Caco-2 (cell line): Measurements from ENCODE around the gene SP2. TPM values are rescaled to one million over a fixed set of nuclear protein-coding genes. Genes with fewer than 3 reads are reported as not detected.

Experiments
- BruUV-seq: library from RNA; stranded (reverse); fragments of 400-500 nt; replicated peaks from 2 replicates; lab custom pipeline; 2021; lab: Mats Ljungman, UMichigan
- CTCF ChIA-PET: fragments of 300-600 bp; sonication (Branson Sonifier 250); formaldehyde crosslinking; loops from one replicate; lab custom pipeline; 2022; ENCODE audit warnings: antibody characterized with exemption; lab: Charles Lee
- POLR2A ChIA-PET: fragments of 300-600 bp; sonication (Branson Sonifier 250); formaldehyde crosslinking; loops from one replicate; lab custom pipeline; 2022; ENCODE audit warnings: antibody characterized with exemption; lab: Charles Lee
- DNase-seq, 2 experiments: peaks; one replicate each; pipeline versions ENCODE4 v3.0.0 to v3.0.0-alpha.2; 2020 to 2022
- H3K27me3 ChIP-seq: replicated peaks from 2 replicates; pipeline ENCODE4 v1.6.0; 2011; ENCODE audit warnings: low read length; ENCODE audit not compliant: control insufficient read depth, insufficient read depth
- H3K36me3 ChIP-seq: 2 replicates; pipeline ENCODE4 v1.5.1; 2011; ENCODE audit warnings: low read length; ENCODE audit not compliant: control insufficient read depth, insufficient read depth
- H3K4me1 ChIP-seq: fragments of 250-450 bp; sonication (Bioruptor Pico); 2 replicates; pipeline ENCODE4 v1.5.1; 2020; ENCODE audit warnings: mild to moderate bottlenecking
- H3K4me3 ChIP-seq: 2 replicates; pipeline ENCODE4 v1.5.1; 2011; ENCODE audit warnings: low read depth, mild to moderate bottlenecking, control low read depth, low read length
- H3K9me3 ChIP-seq: fragments of 250-450 bp; sonication (Bioruptor Pico); 2 replicates; pipeline ENCODE4 v1.5.1; 2020; ENCODE audit warnings: mild to moderate bottlenecking, moderate library complexity
- H3K27ac Mint-ChIP-seq: one replicate; pipeline ENCODE4 v1.8.0; 2022; ENCODE audit warnings: mixed read lengths; ENCODE audit not compliant: unreplicated experiment
- H3K27me3 Mint-ChIP-seq: one replicate; pipeline ENCODE4 v1.8.0; 2022; ENCODE audit warnings: mixed read lengths; ENCODE audit not compliant: insufficient read depth, unreplicated experiment
- H3K36me3 Mint-ChIP-seq: one replicate; pipeline ENCODE4 v1.8.0; 2022; ENCODE audit warnings: mild to moderate bottlenecking, mixed read lengths; ENCODE audit not compliant: insufficient read depth, unreplicated experiment
- H3K4me1 Mint-ChIP-seq: one replicate; pipeline ENCODE4 v1.8.0; 2022; ENCODE audit warnings: low read depth, mixed read lengths; ENCODE audit not compliant: unreplicated experiment
- H3K4me3 Mint-ChIP-seq: one replicate; pipeline ENCODE4 v1.8.0; 2022; ENCODE audit warnings: mild to moderate bottlenecking, moderate library complexity, mixed read lengths; ENCODE audit not compliant: unreplicated experiment
- H3K9me3 Mint-ChIP-seq: one replicate; pipeline ENCODE4 v1.8.0; 2022; ENCODE audit warnings: mixed read lengths; ENCODE audit not compliant: unreplicated experiment
- CTCF ChIP-seq, 2 experiments: fragments of 200-600 bp in 1 of 2; IDR thresholded peaks; 1 replicate in 1 of 2; 2 replicates in 1 of 2; pipeline versions ENCODE4 v1.5.1 to v1.8.0; 2011 to 2022; ENCODE audit warnings: antibody characterized with exemption in 1 of 2, control low read depth in 1 of 2, inconsistent platforms in 1 of 2, low read depth in 1 of 2, low read length in 1 of 2, mild to moderate bottlenecking in 1 of 2, moderate library complexity in 1 of 2; ENCODE audit not compliant: insufficient read depth in 1 of 2, severe bottlenecking in 1 of 2, unreplicated experiment in 1 of 2
- intact Hi-C: fragments of 100-400 bp; cut with micrococcal nuclease; formaldehyde crosslinking; loops from one replicate; pipeline ENCODE4 v1.10.0; 2022; ENCODE audit not compliant: unreplicated experiment
- total RNA-seq: library from RNA; stranded (reverse); gene quantifications from 2 replicates; pipeline ENCODE4 v1.2.3, GENCODE V29; 2022

Gene SP2
- total RNA-seq, 1 experiment from 2014 or later: 25.2 TPM

DNA sequence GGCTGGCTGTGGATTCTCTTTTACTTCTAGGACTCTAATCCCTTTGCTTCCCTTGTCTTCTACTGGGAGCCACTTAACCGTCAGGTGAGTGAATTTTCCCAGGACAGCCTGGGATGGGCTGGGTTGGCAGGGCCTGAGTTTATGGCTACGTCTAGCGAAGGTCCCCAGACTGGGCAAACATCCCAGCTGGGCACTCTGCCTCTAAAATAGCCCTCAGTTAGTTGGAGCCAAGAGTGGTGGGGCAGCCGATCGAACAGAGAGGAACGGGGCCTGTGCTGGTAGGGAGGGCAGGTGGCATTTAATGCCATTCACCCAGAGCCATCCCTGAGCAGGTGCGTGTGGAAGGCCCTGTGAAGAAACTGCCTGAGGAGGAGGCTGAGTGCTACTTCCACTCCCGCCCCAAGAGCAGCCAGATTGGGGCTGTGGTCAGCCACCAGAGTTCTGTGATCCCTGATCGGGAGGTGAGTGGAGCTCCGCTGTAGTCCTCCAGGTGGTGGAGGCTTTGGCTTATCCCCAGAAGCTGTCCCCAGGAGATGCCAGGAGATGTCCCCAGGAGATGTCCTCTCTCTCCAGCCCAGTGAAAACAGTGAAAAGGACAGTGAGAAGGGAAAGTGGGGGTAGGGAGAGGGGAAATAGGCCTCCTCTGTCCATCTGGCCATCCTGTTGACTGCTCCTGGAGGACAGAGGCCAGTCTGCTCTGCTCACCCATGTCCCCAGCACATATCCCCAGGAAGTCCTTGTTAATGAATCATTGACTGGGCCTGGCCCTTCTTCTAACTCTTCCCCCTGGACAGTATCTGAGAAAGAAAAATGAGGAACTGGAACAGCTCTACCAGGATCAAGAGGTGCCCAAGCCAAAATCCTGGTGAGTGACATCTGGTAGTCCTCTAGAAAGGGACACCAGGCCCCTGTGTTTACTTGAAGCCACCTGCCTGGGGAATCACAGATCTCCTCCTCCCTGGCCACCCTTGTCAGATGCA is 49.8 kb downstream of the SP2 start:
- CTCF ChIA-PET: interaction anchor here (1.3 to 7.0 kb wide), 8 partner anchors 16 to 95 kb away, joined by 3 to 219 read pairs (median 8); partner anchors contain the start of genes CDK5RAP3 and SP6
- Histone ChIP-seq H3K4me1 (peaks cover 20% of the 10 kb centered on the region), H3K36me3 (peaks cover 18% of the 10 kb centered on the region), H3K9me3 (no peaks in the 10 kb centered on the region), H3K27me3 (no peaks in the 10 kb centered on the region), H3K4me3 (no peak overlapping the region)
- Mint-ChIP-seq H3K27me3 (no peaks in the 10 kb centered on the region), H3K4me1 (peaks cover 34% of the 10 kb centered on the region), H3K36me3 (peaks cover 67% of the 10 kb centered on the region), H3K27ac (peak overlapping the region; percentile 4), H3K9me3 (no peaks in the 10 kb centered on the region), H3K4me3 (no peak overlapping the region)
- POLR2A ChIA-PET: interaction anchor here (0.6 to 1.7 kb wide), 2 partner anchors 25 to 124 kb away, joined by 4 read pairs; partner anchors contain the start of genes CDK5RAP3 and OSBPL7
- TF ChIP-seq CTCF (IDR thresholded peaks at IDR 0.05; ENCODE audit: insufficient read depth in 1 of 2, low read depth in 1 of 2, low read length in 1 of 2, severe bottlenecking in 1 of 2, unreplicated experiment in 1 of 2): no peak
- BruUV-seq: no TSS peak
- intact Hi-C loops: loop anchor here (5.0 kb wide), 1 partner anchor 36 kb away; no protein-coding TSS in a partner anchor
- DNase-seq: peak in 1 of 2 experiments; percentile 52

DNA sequence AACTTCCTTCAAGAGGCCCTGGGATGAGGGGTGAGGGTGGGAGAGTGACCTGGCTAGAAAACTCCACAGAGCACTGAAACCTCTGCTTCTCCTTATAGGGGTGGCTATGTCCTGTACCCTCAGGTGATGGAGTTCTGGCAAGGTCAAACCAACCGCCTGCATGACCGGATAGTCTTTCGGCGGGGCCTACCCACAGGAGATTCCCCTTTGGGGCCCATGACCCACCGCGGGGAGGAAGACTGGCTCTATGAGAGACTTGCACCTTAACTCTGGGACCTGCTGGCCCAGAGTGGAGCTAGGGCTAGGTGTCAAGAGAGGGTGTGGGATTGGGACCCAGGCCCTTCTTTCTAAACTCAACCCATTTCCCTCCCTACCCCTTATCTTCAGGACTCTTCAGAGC is 50.5 kb downstream of the SP2 start:
- Histone ChIP-seq H3K36me3 (peaks cover 19% of the 10 kb centered on the region), H3K4me1 (peaks cover 20% of the 10 kb centered on the region), H3K27me3 (no peaks in the 10 kb centered on the region), H3K4me3 (no peak overlapping the region), H3K9me3 (no peaks in the 10 kb centered on the region)
- Mint-ChIP-seq H3K36me3 (peaks cover 67% of the 10 kb centered on the region), H3K27ac (no peak overlapping the region), H3K4me3 (no peak overlapping the region), H3K4me1 (peaks cover 28% of the 10 kb centered on the region), H3K27me3 (no peaks in the 10 kb centered on the region), H3K9me3 (no peaks in the 10 kb centered on the region)
- POLR2A ChIA-PET: interaction anchor here (0.6 to 6.0 kb wide), 12 partner anchors 8 to 297 kb away, joined by 3 to 62 read pairs (median 4); partner anchors contain the start of genes CDK5RAP3, KPNB1, LRRC46 and MRPL10
- CTCF ChIA-PET: interaction anchor here (0.6 to 7.0 kb wide), 46 partner anchors 8 to 655 kb away, joined by 3 to 219 read pairs (median 5); partner anchors contain the start of genes CDK5RAP3, KPNB1, NFE2L1 and PRR15L
- BruUV-seq: no TSS peak
- peak in 1 of 2 experiments; percentile 48 for DNase-seq
- no peak for TF ChIP-seq CTCF (IDR thresholded peaks at IDR 0.05; ENCODE audit: insufficient read depth in 1 of 2, low read depth in 1 of 2, low read length in 1 of 2, severe bottlenecking in 1 of 2, unreplicated experiment in 1 of 2)
- intact Hi-C loops: loop anchor here (5.0 kb wide), 1 partner anchor 36 kb away; no protein-coding TSS in a partner anchor

DNA sequence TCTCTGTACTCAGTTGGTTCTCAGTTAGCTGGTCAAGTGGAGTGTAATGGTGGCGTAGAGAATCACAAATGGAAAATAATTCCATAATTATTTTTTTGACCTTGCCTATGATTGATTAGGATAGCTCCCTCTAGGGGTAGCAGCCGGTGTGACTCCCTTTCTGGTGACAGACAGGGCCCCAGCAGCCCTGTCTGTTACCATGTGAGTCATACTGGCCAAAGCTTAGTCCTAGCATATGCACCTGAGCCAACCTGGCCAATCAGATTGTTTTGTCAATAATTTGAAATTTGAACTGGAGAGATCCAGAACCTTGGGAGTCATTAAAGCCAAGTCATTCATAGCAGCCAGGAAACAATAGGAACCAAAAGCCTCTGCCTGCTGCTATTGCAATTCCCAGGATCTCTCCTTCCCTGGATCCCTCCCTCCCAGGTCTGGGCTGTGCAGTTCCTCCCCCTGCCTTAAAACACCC is 50.9 kb downstream of the SP2 start:
- Histone ChIP-seq H3K4me3 (no peak overlapping the region), H3K4me1 (peaks cover 20% of the 10 kb centered on the region), H3K36me3 (peaks cover 23% of the 10 kb centered on the region), H3K27me3 (no peaks in the 10 kb centered on the region), H3K9me3 (no peaks in the 10 kb centered on the region)
- BruUV-seq: no TSS peak
- Mint-ChIP-seq H3K4me3 (no peak overlapping the region), H3K4me1 (peaks cover 31% of the 10 kb centered on the region), H3K27me3 (no peaks in the 10 kb centered on the region), H3K9me3 (no peaks in the 10 kb centered on the region), H3K36me3 (peaks cover 67% of the 10 kb centered on the region), H3K27ac (no peak overlapping the region)
- DNase-seq: peak; percentile 94 to 95
- CTCF ChIA-PET: interaction anchor here (0.6 to 7.0 kb wide), 51 partner anchors 8 to 946 kb away, joined by 3 to 219 read pairs (median 4); partner anchors contain the start of genes ATP5MC1, CDK5RAP3, KPNB1 and NFE2L1
- POLR2A ChIA-PET: interaction anchor here (0.6 to 6.0 kb wide), 12 partner anchors 8 to 297 kb away, joined by 3 to 62 read pairs (median 4); partner anchors contain the start of genes CDK5RAP3, KPNB1, LRRC46 and MRPL10
- TF ChIP-seq CTCF (IDR thresholded peaks at IDR 0.05; ENCODE audit: insufficient read depth in 1 of 2, low read depth in 1 of 2, low read length in 1 of 2, severe bottlenecking in 1 of 2, unreplicated experiment in 1 of 2): peak; percentile 99
- intact Hi-C loops: loop anchor here (1.0 to 5.0 kb wide), 3 partner anchors 35 to 106 kb away; partner anchors contain the start of gene SCRN2
